ENCODE measurements around the gene SCARB1. TPM values are rescaled to one million over a fixed set of nuclear protein-coding genes. Genes with fewer than 3 reads are reported as not detected.

SCARB1 gene
- total RNA-seq, 1 donor from 2014 or later, result 44.5 TPM

DNA sequence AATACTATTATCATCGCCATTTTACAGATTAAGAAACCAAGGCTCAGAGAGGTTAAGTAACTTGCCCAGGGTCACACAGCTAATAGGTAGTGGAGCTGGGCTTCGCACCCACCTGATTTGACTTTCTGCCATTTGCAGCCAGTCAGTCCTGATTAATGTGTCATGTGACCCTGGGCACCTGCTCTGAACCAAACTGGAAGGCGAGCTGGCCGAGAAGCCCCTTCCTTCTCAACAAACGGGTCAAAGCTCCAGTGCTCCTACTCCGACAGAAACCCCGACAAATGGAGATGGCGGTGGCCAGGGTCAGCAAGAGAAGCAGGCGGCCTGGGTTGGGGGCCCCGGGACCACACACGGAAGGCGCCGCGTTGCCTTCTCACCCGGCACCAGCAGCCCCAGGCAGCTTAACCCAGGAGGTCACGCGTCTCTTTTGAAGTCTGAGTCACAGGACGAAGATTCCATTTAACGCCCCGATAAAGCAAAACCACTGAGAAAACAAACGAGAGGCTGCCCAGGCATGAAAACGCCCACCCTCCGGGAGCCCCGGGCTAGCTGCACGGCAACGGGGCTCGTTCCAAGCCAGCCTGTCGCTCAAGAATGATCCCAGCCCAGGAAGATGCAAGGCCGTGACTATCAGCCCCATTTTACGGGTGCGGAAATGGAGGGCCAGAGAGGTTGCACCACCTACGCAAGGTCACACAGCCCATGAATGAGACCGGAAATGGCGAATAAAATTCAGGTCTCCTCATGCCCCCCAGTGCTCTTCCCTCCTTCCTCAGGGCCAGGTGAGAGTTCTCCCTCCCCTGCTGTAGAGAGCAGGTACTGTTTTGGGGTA is 124.8 kb downstream of the SCARB1 start:
- peak overlapping the region; percentile 65 for H3K4me2 ChIP-seq (ENCODE audit: low read length)
- peak; percentile 94 for DNase-seq (ENCODE audit: low read depth)
- no peak overlapping the region for H3K4me3 Mint-ChIP-seq (ENCODE audit: unreplicated experiment)

DNA sequence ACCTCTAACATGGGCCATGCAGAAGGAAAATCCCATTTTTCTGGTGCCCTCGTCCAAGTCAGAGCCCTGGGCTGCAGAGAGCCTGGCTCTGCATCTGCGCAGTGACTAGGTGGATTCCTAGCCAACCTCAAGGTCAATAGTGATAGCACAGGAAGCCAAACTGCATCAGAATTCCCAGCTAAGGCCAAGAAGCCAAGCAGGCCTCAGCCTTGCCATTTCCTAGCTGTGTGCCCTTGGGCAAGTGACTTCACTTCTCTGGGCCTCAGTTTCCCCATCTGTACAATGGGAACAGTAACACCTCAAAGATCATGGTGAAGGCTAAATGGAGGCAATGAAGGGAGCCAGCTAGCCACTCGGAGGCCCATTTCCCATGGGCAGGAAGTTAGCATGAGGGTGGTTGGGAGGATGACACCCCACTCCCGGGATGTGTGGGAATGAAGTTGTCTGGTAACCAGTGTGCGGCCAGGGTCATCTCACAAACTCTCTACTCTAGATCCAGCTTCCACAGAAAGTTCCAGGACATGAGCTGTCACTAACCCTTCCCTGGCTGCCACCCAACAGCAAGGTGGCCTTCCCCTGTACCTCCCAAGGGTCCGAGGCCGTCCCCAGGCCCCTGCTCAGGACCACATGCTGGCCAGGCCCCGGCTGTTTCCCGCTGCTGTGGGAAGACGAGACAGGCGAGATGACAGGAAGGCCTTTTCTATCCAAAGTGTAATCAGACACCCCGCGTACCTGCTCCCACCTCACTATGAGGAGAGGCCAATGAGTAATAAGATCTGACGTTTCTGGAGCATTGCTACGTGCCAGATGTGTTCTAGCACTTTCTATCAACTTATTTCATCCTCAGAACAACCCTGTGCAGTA is 125.7 kb downstream of the SCARB1 start:
- no peaks in the 10 kb centered on the region for H4K20me1 ChIP-seq (ENCODE audit: insufficient read depth, low read length)
- DNase-seq (ENCODE audit: low read depth) (peak; percentile 74), FAIRE-seq (no peak)
- no peak overlapping the region for H2AFZ ChIP-seq (ENCODE audit: low read depth, low read length)
- no peak overlapping the region for H3K4me3 Mint-ChIP-seq (ENCODE audit: unreplicated experiment)
- H3K9me3 ChIP-seq (ENCODE audit: insufficient read depth, low read depth, low read length), result peaks cover 6% of the 10 kb centered on the region
- no peaks in the 10 kb centered on the region for H3K79me2 ChIP-seq (ENCODE audit: insufficient read depth, low read length)
- no peaks in the 10 kb centered on the region for H3K27me3 ChIP-seq (ENCODE audit: insufficient read depth, low read length)
- peaks cover 49% of the 10 kb centered on the region for H3K4me1 ChIP-seq (ENCODE audit: insufficient read depth, low read length)
- peaks cover 3% of the 10 kb centered on the region for H3K36me3 Mint-ChIP-seq (ENCODE audit: low read depth, unreplicated experiment)
- peak overlapping the region; percentile 65 for H3K4me2 ChIP-seq (ENCODE audit: low read length)
- H3K9me3 Mint-ChIP-seq (ENCODE audit: unreplicated experiment), result peaks cover 11% of the 10 kb centered on the region
- H3K27ac ChIP-seq (ENCODE audit: low read depth, low read length), result peak overlapping the region; percentile 41
- H3K36me3 ChIP-seq (ENCODE audit: insufficient read depth, low read length), result no peaks in the 10 kb centered on the region
- H3K27me3 Mint-ChIP-seq (ENCODE audit: low read depth, unreplicated experiment), result no peaks in the 10 kb centered on the region
- no peak overlapping the region for H3K27ac Mint-ChIP-seq (ENCODE audit: unreplicated experiment)
- no peak overlapping the region for H3K4me3 ChIP-seq (ENCODE audit: insufficient read depth, low read depth, low read length)
- H3K4me1 Mint-ChIP-seq (ENCODE audit: low read depth, unreplicated experiment), result peaks cover 23% of the 10 kb centered on the region
- no peak for TF ChIP-seq EZH2 (IDR thresholded peaks at IDR 0.05; ENCODE audit: insufficient read depth, low read length)
- TF ChIP-seq, protein P1, sequence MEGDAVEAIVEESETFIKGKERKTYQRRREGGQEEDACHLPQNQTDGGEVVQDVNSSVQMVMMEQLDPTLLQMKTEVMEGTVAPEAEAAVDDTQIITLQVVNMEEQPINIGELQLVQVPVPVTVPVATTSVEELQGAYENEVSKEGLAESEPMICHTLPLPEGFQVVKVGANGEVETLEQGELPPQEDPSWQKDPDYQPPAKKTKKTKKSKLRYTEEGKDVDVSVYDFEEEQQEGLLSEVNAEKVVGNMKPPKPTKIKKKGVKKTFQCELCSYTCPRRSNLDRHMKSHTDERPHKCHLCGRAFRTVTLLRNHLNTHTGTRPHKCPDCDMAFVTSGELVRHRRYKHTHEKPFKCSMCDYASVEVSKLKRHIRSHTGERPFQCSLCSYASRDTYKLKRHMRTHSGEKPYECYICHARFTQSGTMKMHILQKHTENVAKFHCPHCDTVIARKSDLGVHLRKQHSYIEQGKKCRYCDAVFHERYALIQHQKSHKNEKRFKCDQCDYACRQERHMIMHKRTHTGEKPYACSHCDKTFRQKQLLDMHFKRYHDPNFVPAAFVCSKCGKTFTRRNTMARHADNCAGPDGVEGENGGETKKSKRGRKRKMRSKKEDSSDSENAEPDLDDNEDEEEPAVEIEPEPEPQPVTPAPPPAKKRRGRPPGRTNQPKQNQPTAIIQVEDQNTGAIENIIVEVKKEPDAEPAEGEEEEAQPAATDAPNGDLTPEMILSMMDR (IDR thresholded peaks at IDR 0.05; ENCODE audit: insufficient read depth, low read depth, low read length), result no peak
- H3K9ac ChIP-seq (ENCODE audit: low read length), result peak overlapping the region; percentile 7

More for the DNA sequence above, 124.8 kb downstream of the SCARB1 start:
- peaks cover 3% of the 10 kb centered on the region for H3K36me3 Mint-ChIP-seq (ENCODE audit: low read depth, unreplicated experiment)
- no peaks in the 10 kb centered on the region for H3K79me2 ChIP-seq (ENCODE audit: insufficient read depth, low read length)
- peak overlapping the region; percentile 19 for H3K9ac ChIP-seq (ENCODE audit: low read length)
- H4K20me1 ChIP-seq (ENCODE audit: insufficient read depth, low read length), result no peaks in the 10 kb centered on the region
- H3K9me3 Mint-ChIP-seq (ENCODE audit: unreplicated experiment), result peaks cover 11% of the 10 kb centered on the region
- no peaks in the 10 kb centered on the region for H3K27me3 Mint-ChIP-seq (ENCODE audit: low read depth, unreplicated experiment)
- peak overlapping the region; percentile 41 for H3K27ac ChIP-seq (ENCODE audit: low read depth, low read length)
- peaks cover 49% of the 10 kb centered on the region for H3K4me1 ChIP-seq (ENCODE audit: insufficient read depth, low read length)
- peaks cover 6% of the 10 kb centered on the region for H3K9me3 ChIP-seq (ENCODE audit: insufficient read depth, low read depth, low read length)
- H3K36me3 ChIP-seq (ENCODE audit: insufficient read depth, low read length), result no peaks in the 10 kb centered on the region
- H3K27ac Mint-ChIP-seq (ENCODE audit: unreplicated experiment), result no peak overlapping the region
- peaks cover 23% of the 10 kb centered on the region for H3K4me1 Mint-ChIP-seq (ENCODE audit: low read depth, unreplicated experiment)
- no peaks in the 10 kb centered on the region for H3K27me3 ChIP-seq (ENCODE audit: insufficient read depth, low read length)
- no peak for FAIRE-seq
- TF ChIP-seq, protein P1 (IDR thresholded peaks at IDR 0.05; ENCODE audit: insufficient read depth, low read depth, low read length), result no peak
- TF ChIP-seq EZH2 (IDR thresholded peaks at IDR 0.05; ENCODE audit: insufficient read depth, low read length), result no peak
- H2AFZ ChIP-seq (ENCODE audit: low read depth, low read length), result no peak overlapping the region
- H3K4me3 ChIP-seq (ENCODE audit: insufficient read depth, low read depth, low read length), result no peak overlapping the region

Measured in astrocyte (in vitro differentiated cells and primary cell).